Heart left ventricle (tissue), 16 donors: ENCODE measurements around the gene CCDC8. TPM values are rescaled to one million over a fixed set of nuclear protein-coding genes. Genes with fewer than 3 reads are reported as not detected.
"Not testable (repeated sequence)": the region's sequence is repeated elsewhere in the genome, so short reads cannot be mapped to it uniquely, and the experiment has no call there.

Source experiments
- ATAC-seq, 4 donors: fragments of 200-7000 bp; cut with Tn5 transposase; one replicate each; pipeline ENCODE4 v1.9.1; 2020 to 2022; ENCODE audit warnings: moderate library complexity in 4 of 4, mild to moderate bottlenecking in 3 of 4, moderate number of reproducible peaks in 1 of 4
- DNase-seq, 5 donors: peaks; one replicate each; pipeline ENCODE4 v3.0.0-alpha.2; 2020
- H3K27ac ChIP-seq, 12 donors: fragments of 200-600 bp; sonication (generic) in 4 of 12; one replicate each; pipeline versions ENCODE4 v1.5.0 to v1.8.0; 2016 to 2022; ENCODE audit warnings: mild to moderate bottlenecking in 2 of 12
- H3K27me3 ChIP-seq, 9 donors: fragments of 200-600 bp; sonication (generic) in 2 of 9; one replicate each; pipeline versions ENCODE4 v1.5.1 to v1.8.0; 2016 to 2022; ENCODE audit warnings: mild to moderate bottlenecking in 3 of 9
- H3K36me3 ChIP-seq, 9 donors: fragments of 200-600 bp; sonication (generic) in 2 of 9; one replicate each; pipeline versions ENCODE4 v1.5.0 to v1.8.0; 2018 to 2022; ENCODE audit warnings: mild to moderate bottlenecking in 2 of 9
- H3K4me1 ChIP-seq, 12 donors: fragments of 200-600 bp; sonication (generic) in 4 of 12; one replicate each; pipeline versions ENCODE4 v1.5.0 to v1.8.0; 2016 to 2022; ENCODE audit warnings: mild to moderate bottlenecking in 3 of 12
- H3K4me3 ChIP-seq, 12 donors: fragments of 200-600 bp; sonication (generic) in 4 of 12; one replicate each; pipeline versions ENCODE4 v1.5.0 to v1.8.0; 2017 to 2022; ENCODE audit warnings: mild to moderate bottlenecking in 9 of 12, moderate library complexity in 4 of 12
- H3K9me3 ChIP-seq, 12 donors: fragments of 200-600 bp; sonication (generic) in 4 of 12; one replicate each; pipeline versions ENCODE4 v1.5.0 to v1.8.0; 2016 to 2022; ENCODE audit warnings: mild to moderate bottlenecking in 1 of 12
- POLR2A ChIP-seq, 2 donors: fragments of 450-650 bp; IDR thresholded peaks; one replicate each; pipeline ENCODE4 v1.6.1; 2017; ENCODE audit warnings: antibody characterized with exemption in 2 of 2, mild to moderate bottlenecking in 2 of 2, moderate library complexity in 2 of 2
- WGBS, 4 donors: extraction: QIAGEN DNeasy Blood & Tissue Kit in 2 of 4; methylation state at CpG; one replicate each; pipeline versions ENCODE4 v1.1.5 to v1.1.7; 2013 to 2018; 5-methylcytosine and 5-hydroxymethylcytosine counted together
- intact Hi-C, 10 donors: fragments of 100-400 bp; cut with DNase I; formaldehyde crosslinking; loops; one replicate each; pipeline versions ENCODE4 v1.11.1 to v1.14.2; 2022
- polyA plus RNA-seq, 2 donors: library from polyadenylated mRNA; stranded (reverse); fragments of 200-250 nt; gene quantifications; one replicate each; pipeline ENCODE4 v1.2.3, GENCODE V29; 2013
- total RNA-seq, 9 donors: library from RNA; depleted of rRNA in 2 of 9; stranded (reverse); fragments of >200 nt in 2 of 9; fragmentation: NEBNext Ultra II Directional in 3 of 9; extraction: Animal tissue kit (Norgen Biotek cat#: 25700) in 3 of 9; gene quantifications; one replicate each; pipeline versions ENCODE4 v1.1.0 to v1.2.4, GENCODE V29; 2016 to 2023
- TF ChIP-seq, protein P1 (sequence below), 12 donors: fragments of 200-600 bp; sonication (generic) in 4 of 12; IDR thresholded peaks; one replicate each; pipeline versions ENCODE4 v1.5.0 to v1.8.0; 2018 to 2022; ENCODE audit warnings: antibody characterized with exemption in 12 of 12, mild to moderate bottlenecking in 5 of 12
- donor health status: ischemic (EF 13 %, LVEDD 7.1; RV severe dilation, severe dysfunction).
- donor health status: healthy with polysubstance abuse.
- donor health status: DM: no; HTN: yes; CAD: no.
- donor health status: DM: no; HTN: no; CAD: no.
- donor health status: ischemic (EF 25% LVEDD 6.9; RV normal size, moderate dysfunction).
- donor health status: ischemic (EF 25% LVEDD 5.7; RV mildly dilated, moderate dysfunction).
- donor health status: healthy.
- donor health status: DM: yes; HTN: yes; CAD: no.
- donor health status: ischemic (EF 35%, LVEDD 5.7; RV mildly dilated, moderate dysfunction).
- donor health status: nonischemic (EF 11% LVEDD 7.7; RV severe dilation, severe dysfunction).
- donor health status: DM: yes; HTN: yes; CAD: no.
- donor health status: PGD.
- donor health status: ischemic (EF 29% LVEDD 5.4; RV normal size, mild dysfunction).
- donor health status: nonischemic (EF 23%, LVEDD 6.1; RV moderate dilation, normal function).

CCDC8 gene
- total and polyA plus RNA-seq, 11 donors = 13.6 to 30.6 (median 23.9) TPM

DNA sequence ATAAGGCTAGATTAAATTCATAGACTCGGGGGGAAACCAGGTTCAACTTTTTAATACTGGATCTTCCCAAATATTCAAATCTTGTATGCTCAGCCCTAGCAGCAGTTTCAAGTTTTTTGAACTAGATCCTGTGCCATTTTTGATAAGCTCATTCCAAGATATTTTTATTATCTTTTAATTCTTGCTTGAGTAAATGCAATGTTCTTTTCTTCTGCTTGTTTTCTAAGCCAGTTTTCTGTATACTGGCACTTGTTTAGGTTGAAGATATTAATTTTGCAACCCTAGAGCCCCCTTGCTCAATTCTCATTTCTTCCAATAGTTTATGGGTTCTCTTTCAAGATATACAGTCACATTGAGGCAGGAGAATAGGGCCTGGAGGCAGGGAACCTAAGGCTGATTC is 28.5 kb upstream of the CCDC8 start:
- no peak for ATAC-seq

DNA sequence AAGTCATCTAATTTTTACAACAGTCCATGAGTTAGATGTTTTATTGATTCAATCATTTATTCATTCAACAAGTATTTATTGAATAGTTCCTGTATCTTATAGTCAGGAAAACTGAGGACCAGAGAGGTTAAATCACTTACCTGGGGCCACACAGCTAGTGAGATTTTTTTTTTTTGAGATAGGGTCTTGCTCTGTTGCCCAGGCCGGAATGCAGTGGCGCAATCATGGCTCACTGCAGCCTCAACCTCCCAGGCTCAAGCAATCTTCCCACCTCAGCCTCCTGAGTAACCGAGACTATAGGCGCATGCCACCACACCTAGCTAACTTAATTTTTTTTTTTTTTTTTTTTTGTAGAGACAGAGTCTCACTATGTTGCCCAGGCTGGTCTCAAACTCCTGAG is 22.3 kb upstream of the CCDC8 start:
- ATAC-seq = not testable (repeated sequence)
- H3K27me3 ChIP-seq = peaks cover 0 to 16% (median 0%) of the 10 kb centered on the region in 9 donors
- 92 to 99% (median 95%) methylated on average over 4 of the region's 4 CpGs for WGBS, 4 donors

More for the DNA sequence above, 28.5 kb upstream of the CCDC8 start:
- TF ChIP-seq, protein P1, sequence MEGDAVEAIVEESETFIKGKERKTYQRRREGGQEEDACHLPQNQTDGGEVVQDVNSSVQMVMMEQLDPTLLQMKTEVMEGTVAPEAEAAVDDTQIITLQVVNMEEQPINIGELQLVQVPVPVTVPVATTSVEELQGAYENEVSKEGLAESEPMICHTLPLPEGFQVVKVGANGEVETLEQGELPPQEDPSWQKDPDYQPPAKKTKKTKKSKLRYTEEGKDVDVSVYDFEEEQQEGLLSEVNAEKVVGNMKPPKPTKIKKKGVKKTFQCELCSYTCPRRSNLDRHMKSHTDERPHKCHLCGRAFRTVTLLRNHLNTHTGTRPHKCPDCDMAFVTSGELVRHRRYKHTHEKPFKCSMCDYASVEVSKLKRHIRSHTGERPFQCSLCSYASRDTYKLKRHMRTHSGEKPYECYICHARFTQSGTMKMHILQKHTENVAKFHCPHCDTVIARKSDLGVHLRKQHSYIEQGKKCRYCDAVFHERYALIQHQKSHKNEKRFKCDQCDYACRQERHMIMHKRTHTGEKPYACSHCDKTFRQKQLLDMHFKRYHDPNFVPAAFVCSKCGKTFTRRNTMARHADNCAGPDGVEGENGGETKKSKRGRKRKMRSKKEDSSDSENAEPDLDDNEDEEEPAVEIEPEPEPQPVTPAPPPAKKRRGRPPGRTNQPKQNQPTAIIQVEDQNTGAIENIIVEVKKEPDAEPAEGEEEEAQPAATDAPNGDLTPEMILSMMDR (IDR thresholded peaks at IDR 0.05) = no peak
- no peak for TF ChIP-seq POLR2A (IDR thresholded peaks at IDR 0.05)
- WGBS, 4 donors = 45 to 75% (median 70%) methylated on average over 1 of the region's 1 CpG
- peaks cover 0 to 19% (median 7%) of the 10 kb centered on the region in 12 donors for H3K4me1 ChIP-seq
- intact Hi-C loops = no loop called here
- no peak overlapping the region for H3K4me3 ChIP-seq
- peak overlapping the region in 1 of 12 donors; percentile 14 for H3K27ac ChIP-seq
- no peaks in the 10 kb centered on the region for H3K27me3 ChIP-seq
- no peaks in the 10 kb centered on the region for H3K9me3 ChIP-seq
- H3K36me3 ChIP-seq = no peaks in the 10 kb centered on the region
- no peak for DNase-seq

DNA sequence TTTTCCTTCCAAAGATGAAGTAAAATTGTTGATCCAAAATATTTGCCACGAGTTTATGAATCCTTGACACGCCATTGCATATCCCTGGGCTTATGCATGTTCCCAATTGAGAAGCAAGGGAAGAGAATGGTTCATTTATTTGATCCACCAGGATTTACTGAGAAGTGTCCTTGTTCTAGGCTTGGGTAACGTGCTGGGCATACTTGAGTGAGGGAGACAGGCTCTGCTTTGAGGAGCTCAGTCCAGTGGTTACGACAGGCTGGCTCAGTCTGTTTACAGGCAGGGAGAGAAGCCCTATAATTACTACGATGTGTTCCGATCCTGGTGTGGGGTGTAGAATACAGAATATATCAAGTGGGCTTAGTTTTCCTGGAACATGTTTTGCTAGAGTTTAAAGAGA is 21.6 kb upstream of the CCDC8 start:
- 53 to 60% (median 57%) methylated on average over 6 of the region's 6 CpGs for whole genome bisulfite sequencing, 4 donors
- Histone ChIP-seq H3K27me3 (peaks cover 0 to 16% (median 0%) of the 10 kb centered on the region in 9 donors), H3K4me1 (no peaks in the 10 kb centered on the region), H3K36me3 (no peaks in the 10 kb centered on the region), H3K4me3 (no peak overlapping the region), H3K27ac (no peak overlapping the region), H3K9me3 (no peaks in the 10 kb centered on the region)
- DNase-seq = no peak
- ATAC-seq = no peak
- intact Hi-C loops = no loop called here
- TF ChIP-seq, protein P1 (IDR thresholded peaks at IDR 0.05) = no peak
- TF ChIP-seq POLR2A (IDR thresholded peaks at IDR 0.05) = no peak

More for the DNA sequence above, 22.3 kb upstream of the CCDC8 start:
- H3K4me1 ChIP-seq, H3K9me3 ChIP-seq, H3K4me3 ChIP-seq, H3K27ac ChIP-seq, H3K36me3 ChIP-seq, intact Hi-C loops, DNase-seq: not testable (repeated sequence)

DNA sequence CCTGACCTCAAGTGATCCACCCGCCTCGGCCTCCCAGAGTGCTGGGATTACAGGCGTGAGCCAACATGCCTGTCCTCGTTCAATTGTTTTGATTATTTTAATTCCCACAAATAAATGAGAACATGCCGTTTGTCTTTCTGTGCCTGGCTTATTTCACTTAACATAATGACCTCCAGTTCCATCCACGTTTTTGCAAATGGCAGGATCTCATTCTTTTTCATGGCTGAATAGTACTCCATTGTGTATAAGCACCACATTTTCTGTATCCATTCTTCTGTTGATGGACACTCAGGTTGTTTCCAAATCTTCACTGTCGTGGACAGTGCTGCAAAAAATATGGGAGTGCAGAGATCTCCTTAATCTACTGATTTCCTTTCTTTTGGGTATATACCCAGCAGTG is 20.1 kb upstream of the CCDC8 start:
- H3K9me3 ChIP-seq, H3K27ac ChIP-seq, H3K36me3 ChIP-seq, intact Hi-C loops, ATAC-seq, H3K4me3 ChIP-seq, H3K4me1 ChIP-seq, DNase-seq: not testable (repeated sequence)
- peaks cover 0 to 16% (median 0%) of the 10 kb centered on the region in 9 donors for H3K27me3 ChIP-seq
- 73 to 81% (median 77%) methylated on average over 7 of the region's 7 CpGs for WGBS, 4 donors

DNA sequence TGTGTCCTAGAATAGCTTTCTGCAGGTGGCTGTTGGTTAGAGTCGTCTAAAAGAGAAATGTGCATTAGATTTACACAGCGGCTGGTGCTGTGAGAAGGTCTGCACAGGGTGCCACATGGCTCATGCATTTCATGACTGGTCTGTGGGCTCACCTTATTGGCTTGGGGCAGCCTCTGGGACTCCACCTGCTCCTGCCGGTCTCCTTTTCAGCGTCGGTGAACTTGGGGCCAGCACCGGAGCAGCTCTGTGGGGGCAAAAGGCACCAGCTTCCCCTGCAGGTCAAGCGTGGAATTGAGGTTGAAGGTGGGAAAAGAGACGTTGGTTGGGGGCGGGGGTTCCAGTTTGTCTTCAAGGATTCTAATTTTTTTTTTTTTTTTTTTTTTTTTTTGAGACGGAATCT is 18.5 kb upstream of the CCDC8 start:
- no peak for ATAC-seq

More for the DNA sequence above, 18.5 kb upstream of the CCDC8 start:
- no peak for TF ChIP-seq POLR2A (IDR thresholded peaks at IDR 0.05)
- TF ChIP-seq, protein P1 (IDR thresholded peaks at IDR 0.05) = no peak
- no peak for DNase-seq
- Histone ChIP-seq H3K27ac (no peak overlapping the region), H3K9me3 (no peaks in the 10 kb centered on the region), H3K36me3 (no peaks in the 10 kb centered on the region), H3K27me3 (peaks cover 0 to 25% (median 0%) of the 10 kb centered on the region in 9 donors), H3K4me1 (peaks cover 0 to 14% (median 9%) of the 10 kb centered on the region in 12 donors), H3K4me3 (no peak overlapping the region)
- intact Hi-C loops = no loop called here
- 48 to 59% (median 54%) methylated on average over 10 of the region's 10 CpGs for WGBS, 4 donors
